Stimulated activated CD4-positive, alpha-beta T cell treated with anti-CD3 and anti-CD28 coated beads, Interleukin-4, amount 100 ng/mL, for 1 hour (primary cell): ENCODE data around the gene SNX21.
A peak's percentile ranks its signal among the peaks of the same experiment; 100 is the strongest.
"Not testable (repeated sequence)": the region's sequence is repeated elsewhere in the genome, so short reads cannot be mapped to it uniquely, and the experiment has no call there.

Source experiments
- DNase-seq: peaks from one replicate; pipeline ENCODE4 v3.0.0-alpha.2; 2020

The SNX21 gene

DNA sequence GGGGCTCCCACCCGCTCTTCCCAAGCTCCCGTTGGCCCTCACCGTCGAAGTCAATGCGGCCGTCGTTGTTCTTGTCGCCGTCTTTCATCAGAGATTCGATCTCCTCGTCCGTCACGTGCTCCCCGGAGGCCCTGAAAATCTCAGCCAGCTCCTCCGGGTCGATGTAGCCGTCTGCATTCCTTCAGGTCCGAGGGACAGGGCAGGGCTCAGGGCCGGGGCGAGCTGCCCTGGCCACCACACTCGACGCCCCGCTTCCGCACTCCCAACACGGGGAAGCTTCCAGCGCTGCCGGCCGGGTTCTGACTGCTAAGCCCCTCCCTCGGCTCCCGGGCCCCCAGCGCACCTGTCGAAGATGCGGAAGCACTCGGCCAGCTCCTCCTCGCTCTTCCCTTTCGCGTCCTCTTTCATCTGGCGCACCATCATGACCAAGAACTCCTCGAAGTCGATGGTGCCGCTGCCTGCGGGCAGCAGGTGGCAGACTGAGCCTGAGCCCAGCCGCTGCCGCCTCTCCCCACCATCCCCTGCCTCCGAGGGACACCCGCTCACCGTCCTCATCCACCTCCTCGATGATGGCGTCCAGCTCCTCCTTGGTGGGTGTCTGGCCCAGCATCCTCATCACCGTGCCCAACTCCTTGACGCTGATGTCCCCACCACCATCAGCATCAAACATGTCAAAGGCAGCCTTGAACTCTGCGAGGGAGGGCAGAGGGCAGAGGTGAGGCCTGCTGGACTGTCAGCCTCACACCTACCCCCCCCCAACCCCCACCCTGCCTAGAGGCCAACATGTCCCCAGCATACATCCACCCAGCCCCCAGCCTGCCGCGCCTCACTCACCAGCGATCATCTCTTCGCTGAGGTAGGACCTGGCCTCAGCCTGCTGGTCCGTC, 9.4 kb upstream of the SNX21 start:
- DNase-seq, result peak; percentile 55

DNA sequence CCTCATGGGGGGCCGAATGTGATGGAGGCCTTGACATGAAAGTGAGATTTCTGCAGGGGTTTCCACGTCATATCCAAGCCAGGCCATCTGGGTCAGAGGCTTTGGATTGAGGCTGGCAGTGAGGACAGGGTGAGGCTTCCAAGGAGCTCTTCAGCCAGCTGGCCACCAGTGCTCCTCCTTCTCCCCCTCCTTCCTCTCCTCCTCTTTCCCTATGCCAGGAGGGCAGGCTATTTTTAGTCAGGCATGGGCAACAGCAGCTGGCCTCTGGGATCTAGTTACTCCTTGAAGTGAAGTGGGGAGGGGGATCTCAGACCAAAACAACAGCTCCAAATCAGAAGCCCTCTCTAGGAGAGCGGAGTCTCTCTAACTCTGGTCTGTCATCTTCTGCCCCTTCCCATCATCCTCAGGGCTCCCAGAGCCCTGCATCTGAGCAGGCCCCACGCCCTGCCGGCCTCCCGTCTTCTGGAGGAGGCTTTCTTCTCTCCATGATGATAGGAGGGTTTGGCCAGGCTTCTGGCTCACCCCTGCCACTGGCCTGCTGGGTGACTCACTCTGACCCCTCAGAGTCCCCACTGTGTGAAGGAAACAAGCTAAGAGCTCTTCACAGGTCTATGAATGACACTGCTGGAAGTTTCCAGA, 7.1 kb upstream of the SNX21 start:
- DNase-seq, result no peak

DNA sequence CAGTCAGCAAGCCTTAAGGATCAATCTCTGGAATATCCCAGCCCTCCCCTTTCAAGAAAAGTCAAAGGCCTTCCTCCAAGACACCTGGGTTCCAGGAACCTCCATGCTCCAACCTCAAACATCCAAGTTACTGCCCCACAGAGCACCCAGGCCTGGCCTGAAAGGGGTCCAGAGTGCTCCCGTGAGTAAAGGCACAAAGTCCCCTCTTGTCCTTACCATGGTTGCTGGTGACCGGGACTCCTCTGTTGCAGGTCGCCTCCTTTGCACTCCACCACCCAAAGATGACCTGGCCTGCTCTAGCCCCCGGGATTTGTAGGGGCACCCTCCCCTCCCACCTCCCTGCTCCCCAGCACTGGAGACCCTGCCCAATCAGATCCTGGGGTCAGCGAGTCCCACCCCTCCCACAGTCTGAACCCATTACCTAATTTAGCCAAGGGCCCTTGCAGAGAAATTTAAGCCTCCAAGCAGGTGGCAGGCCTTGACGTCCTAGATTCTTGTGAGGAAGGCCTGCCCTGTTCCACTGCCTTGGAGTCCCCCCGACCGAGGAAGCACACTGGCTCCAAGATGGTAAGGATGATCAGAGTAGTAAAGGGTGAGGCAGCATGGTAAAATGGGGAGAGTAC, 6.5 kb upstream of the SNX21 start, which contains the start of gene TNNC2:
Gene TNNC2 (minus strand): TSS at position 283 of the 623 bp plus-strand sequence. CDS start 64 bp downstream, at position 219.
- DNase-seq, result no peak

DNA sequence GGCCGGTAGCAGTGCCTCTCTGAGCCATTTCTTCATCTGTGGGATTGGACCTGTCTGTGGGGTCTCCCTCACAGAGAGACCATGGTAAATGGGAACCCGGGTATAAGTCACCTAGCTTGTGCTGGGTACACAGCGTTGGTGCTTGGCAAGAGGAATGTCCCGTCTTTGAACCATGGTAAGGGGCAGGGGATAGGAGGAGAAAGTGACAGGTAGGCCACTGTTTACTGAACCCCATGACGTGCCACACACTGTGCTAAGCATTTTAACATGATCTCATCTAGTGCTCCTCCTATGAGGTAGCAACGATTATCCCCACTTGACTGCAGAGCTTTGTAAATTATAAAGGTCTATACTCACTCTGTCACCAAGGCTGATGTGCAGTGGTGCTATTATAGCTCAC, 5.9 kb upstream of the SNX21 start:
- no peak for DNase-seq

DNA sequence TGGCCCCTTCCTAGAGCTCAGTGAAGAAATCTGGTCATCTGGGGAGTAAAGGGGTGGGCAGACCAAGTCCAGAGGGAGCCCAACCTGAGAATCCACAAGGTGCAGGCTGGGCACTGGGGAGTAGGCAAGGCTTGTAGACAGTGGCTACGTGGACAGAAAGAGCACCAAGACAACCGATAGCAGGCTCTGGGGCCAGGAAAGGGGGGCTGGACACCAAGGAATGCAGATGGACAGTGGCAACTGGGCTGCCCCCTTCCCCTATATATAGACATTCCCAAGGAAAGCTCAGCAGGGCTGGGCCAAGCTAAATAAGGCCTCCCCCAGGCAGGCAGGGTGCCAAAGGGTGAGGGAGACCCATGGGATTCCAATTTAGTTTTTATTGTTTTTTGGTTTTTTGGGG, 5.0 kb upstream of the SNX21 start:
- DNase-seq, result no peak

DNA sequence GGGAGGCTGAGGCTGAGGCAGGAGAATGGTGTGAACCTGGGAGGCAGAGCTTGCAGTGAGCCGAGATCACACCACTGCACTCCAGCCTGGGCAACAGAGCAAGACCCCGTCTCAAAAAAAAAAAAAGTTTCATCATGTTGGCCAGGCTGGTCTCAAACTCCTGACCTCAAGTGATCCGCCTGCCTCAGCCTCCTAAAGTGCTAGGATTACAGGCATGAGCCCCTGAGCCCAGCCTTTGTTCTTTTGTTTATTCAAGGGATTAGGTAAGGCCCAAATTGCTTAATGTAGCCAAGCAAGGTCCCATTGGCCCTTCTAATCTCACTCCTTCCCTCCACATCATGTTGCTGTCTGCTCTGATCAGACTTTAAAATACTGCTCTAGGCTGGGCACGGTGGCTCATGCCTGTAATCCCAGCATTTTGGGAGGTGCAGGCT, 3.9 kb upstream of the SNX21 start:
- DNase-seq, result not testable (repeated sequence)

DNA sequence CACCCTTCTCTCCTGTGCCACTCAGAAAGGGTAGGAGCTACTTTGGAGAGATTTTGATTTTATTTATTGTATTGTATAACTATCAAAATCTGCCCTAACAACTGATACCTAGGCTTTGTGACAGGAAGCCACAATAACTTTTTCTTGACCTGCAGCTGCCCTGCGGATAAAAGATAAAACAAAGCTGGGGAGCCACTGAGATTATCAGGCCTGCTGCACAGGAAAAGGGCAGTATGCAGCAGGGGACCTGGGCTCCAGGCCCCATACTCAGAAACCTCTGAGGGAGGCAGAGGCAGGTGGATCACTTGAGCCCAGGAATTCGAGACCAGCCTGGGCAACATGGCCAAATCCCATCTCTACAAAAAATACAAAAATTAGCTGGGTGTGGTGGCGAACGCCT, 980 bp upstream of the SNX21 start:
- no peak for DNase-seq

DNA sequence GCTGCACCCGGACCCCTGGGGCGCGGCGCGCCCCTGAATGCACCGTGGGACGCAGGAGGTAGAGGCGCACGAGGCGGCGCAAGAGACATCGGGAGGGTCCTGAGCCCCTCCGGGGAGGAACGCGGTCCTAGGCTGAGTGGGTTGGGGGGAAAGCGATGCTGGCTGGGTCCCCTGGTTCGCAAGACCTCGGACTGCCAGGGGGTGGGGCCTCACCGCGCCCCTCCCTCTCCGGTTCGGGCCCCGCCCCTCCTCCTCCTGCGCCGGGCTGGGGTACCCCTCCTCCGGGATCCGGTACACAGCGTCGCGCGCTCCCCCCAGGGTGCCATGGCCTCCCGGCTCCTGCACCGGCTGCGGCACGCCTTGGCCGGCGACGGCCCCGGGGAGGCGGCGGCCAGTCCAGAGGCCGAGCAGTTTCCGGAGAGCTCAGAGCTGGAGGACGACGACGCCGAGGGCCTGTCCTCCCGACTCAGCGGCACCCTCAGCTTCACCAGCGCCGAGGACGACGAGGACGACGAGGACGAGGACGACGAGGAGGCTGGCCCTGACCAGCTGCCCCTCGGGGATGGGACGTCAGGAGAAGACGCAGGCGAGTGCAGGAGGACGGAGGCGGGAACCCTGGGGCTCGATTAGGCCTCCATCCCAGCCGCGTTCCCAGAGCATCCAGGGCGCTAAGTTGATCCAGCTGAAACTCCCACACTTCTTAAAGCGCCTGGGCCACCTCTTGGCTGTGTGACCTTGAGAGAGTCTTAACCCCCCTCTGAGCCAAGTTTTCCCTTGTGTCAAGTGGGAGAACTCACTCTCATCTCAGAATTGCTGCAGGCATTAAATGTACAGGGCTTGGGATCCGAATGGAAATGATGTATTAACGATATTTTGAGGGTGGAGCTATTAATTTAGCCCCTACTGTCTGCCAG, 541 bp downstream of the SNX21 start:
- peak; percentile 48 for DNase-seq

DNA sequence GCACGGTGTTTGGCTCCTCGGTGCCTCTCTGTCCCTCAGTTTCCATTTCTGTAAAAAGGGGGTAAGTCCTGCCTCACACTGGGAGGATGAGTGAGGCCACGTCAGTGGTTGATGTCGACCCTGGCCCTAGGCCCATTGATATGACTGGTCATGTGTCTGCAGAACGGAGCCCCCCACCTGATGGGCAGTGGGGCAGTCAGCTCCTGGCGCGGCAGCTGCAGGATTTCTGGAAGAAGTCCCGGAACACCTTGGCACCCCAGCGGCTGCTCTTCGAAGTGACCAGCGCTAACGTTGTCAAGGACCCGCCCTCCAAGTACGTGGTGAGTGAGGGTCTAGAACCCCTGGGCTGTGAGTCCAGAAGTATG, 1.2 kb downstream of the SNX21 start:
- no peak for DNase-seq

DNA sequence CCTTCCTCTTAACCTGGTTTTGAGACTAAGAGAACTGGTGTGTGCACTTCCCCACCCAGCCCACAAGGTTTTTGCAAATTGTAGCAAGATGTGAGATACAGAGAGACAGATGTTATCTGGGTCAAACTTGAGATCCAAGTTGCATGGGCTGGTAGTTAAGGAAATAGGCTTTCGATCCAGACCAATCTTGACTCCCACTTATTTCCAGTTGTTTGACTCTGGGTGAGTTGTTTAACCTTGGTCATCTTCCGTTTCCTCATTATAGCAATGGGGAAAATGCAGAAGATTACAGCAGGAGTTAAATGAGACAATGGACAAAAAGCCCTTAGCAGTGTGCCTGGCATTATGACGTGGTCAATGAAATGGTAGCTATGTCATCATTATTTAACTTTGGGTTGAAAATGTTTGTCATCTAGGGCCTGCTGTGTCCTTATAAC, 1.7 kb downstream of the SNX21 start:
- no peak for DNase-seq

DNA sequence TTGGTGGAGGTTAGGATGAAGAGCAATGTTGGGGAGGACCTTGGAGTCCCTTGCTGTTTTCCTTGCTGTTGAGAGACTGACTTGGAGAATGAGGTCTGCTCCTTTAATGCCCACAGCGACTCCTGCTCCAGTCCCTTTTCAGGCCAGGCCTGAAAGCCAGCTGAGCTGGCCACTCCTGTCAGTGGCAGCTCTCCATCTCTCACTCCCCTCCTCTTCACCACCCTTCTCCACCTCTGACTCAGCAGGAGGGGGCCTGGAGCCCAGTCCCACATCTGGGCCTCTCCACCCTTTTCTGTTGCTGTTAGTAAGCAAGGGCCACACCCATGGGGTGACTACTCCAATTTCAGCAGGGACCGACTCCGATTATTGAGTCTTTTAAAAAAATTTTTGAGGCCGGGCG, 2.2 kb downstream of the SNX21 start:
- DNase-seq, result no peak

DNA sequence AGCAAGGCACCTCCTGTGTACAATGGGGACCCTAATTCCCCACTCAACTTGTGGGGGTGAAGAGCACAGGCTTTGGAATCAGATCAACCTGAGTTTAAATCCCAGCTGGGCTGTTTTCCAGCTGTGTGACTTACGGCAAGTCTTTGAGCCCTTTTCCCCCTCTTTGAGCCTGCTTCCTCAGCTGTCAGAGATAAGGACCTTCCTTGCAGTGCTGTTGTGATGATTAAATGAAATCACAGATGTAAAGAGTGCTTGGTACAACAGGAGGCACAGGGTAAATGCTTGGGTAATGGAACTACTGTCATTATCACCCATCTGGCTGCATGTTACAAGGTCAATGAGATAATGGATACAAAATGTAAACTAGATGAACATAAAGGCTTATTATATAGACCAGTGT, 3.2 kb downstream of the SNX21 start:
- no peak for DNase-seq

DNA sequence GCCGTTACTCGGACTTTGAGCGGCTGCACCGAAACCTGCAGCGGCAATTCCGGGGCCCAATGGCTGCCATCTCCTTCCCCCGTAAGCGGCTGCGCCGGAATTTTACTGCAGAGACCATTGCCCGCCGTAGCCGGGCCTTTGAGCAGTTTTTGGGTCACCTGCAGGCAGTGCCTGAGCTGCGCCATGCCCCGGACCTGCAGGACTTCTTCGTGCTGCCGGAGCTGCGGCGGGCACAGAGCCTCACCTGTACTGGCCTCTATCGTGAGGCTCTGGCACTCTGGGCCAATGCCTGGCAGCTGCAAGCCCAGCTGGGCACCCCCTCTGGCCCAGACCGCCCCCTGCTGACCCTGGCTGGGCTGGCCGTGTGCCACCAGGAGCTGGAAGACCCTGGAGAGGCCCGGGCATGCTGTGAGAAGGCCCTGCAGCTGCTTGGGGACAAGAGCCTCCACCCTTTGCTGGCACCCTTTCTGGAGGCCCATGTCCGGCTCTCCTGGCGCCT, 7.2 kb downstream of the SNX21 start:
- DNase-seq, result no peak

DNA sequence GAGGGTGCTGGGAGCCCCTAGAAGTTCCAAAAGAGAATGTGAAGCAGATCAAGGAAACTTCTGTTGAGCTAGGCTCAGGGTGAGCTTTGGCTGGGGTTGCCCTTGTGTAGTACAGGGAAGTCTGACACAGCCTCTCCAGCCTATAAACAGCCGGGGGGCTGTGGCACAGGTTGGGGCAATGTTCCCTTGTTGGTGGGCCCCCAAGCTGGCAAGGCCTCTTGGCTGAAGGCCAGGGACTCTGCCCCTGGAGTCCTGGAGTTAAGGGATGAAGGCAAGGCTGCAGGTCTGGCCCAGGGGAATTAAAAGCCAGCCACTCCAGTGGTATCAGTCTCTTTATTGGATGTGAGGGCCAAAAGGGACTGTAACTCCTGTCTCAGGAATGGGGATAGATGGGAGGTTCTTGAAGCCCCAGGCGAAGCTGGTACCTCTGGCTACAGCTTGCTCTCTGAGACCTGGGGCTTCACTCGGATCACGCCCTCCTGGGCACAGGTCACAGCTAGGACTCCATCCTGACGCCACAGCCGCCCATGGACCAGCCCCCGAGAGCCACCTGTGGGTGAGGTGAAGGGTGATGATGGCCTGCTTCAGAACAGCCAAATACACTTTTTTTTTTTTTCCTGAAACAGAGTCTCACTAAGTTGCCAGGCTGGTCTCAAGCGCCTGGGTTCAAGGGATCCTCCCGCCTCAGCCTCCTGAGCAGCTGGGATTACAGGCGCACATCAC, 8.0 kb downstream of the SNX21 start:
- no peak for DNase-seq

DNA sequence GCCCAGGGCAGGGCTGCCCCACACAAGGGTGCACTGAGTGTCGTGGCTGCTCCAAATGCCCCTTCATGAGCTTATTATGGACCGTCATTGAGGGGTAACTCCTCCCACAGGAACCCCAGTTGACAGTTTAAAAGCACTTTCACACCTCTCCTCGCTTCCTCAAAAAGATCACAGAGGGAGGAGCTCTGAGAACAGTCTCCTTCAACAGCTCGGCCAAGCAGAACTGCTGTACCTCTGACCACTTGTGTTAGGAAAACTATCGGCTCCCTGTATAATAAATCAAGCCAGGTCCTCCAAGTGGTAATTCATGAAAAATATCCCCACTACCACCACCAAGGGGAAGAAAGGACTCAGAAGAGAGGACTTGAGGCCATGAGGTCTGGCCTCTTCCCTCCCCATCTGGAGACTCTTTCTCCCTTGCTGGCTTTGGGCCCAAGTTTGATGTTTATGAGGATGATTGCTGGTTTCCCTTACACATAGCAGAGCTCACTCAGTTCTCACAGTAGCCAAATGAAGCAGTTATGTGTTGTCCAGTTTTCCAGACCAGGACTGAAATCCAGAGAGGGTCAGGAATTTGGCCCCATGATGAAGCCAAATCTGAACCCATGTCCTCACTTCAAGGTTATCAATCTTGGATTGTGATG, 8.7 kb downstream of the SNX21 start:
- no peak for DNase-seq

DNA sequence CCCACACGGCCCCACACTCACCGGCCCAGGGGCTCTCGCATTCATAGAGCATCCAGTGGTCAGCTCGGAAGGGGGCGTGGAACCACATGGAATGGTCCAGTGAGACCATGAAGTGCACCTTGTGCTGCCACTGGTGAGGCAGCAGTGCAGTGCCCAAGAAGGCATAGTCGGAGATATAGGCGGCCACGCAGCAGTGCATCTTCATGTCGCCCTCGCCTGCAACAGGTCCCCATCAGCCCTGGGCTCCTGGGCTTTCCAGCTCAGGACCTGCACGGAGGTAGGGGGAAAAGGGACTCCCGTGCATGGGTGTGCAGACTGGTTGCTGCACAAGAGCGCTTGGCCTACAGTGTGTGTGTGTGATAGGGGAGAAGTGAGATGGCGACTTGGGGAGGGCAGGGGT, 9.9 kb downstream of the SNX21 start:
- no peak for DNase-seq

DNA sequence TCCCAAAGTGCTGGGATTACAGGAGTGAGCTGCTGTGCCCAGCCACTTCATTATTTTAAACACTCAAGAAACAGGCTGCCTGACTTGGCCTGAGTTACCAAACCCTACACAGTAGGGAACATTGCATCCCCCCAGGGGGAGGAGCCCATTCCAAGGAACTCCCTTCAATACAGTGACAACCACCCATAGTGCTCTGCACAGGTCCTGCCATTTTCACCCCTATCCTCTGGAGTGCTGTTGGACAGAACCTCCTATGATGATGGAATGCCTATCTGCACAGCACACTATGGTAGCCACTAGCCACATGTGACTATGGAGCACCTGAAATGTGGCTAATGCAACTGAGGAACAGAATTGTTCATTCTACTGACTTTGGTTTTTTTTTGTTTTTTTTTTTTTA, 11.9 kb downstream of the SNX21 start:
- DNase-seq, result no peak

DNA sequence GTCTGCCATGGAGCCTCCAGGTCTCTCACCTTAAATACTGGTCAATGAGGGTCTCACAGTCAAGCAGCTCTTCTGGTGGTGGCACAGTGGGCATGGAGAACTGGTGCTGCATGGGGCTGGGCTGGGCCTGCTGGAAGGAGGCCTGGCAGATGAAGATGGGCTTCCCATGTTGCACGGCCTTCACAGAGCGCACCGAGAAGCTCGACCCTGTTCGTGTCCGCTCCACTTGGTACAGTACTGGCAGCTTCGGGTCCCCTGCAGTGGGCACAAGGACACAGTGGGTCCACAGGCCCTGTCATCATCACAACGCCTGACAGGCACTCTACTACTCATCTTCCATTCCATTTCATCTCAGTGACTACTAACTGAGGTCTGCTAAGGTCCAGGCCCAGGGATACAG, 14.8 kb downstream of the SNX21 start:
- no peak for DNase-seq

DNA sequence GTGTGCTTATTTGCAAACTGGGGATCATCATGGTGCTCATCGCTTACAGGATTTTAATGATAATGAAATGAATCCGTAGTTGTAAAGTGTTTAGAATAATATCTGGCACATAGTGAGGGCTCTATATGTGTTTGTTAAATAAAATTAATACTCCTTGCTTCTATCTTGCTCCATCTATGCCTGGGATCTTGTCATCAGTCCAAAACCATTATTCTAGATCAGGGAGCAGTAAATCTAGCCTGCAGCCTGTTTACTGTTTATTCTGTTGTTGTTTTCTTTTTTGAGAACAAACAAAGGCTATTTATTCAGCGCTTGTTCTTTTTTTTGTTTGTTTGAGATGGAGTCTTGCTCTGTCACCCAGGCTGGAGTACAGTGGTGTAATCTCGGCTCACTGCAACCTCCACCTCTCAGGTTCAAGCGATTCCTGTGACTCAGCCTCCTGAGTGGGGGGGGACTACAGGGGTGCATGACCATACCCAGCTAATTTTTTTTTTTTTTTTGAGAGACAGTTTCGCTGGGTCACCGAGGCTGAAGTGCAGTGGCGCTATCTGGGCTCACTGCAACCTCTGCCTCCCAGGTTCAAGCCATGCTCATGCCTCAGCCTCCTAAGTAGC, 15.5 kb downstream of the SNX21 start:
- DNase-seq, result no peak

DNA sequence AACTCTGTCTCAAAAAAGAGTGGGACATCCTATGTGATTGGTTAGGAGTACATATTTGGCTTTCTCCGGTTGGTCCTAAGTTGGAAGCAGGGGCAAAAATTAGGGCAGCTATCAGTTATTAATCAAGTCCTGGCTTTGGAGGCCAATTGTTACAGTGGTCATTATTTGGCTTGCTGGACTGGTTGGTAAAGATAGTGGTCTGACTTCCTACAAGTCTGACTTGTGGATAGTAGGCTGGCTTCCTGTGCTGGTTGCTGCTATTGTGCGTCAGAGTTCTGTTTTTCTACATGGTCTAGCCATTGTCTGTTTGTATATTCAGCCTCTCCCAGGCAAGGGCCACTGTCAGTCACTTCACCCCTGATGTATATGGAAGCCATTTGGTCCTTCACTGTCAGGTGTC, 16.6 kb downstream of the SNX21 start:
- no peak for DNase-seq

DNA sequence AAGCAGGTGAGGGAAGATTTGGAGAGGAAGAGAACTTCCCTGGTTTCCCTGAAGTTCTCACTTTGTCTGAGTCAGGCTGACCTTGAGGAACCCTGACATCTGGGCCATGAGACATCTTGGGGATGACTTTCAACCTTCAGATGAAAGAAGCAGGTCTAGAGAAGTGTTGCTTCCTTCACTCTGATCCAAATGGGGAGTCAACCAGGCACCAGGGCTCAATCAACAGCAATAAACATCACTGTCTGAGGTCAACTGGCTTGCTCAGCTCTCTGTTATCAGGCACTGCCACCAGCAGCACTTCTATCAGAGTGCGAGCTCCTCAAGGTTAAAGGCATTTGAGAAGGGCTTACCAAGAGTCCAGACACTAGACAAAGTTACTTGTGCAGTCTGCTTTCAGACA, 17.3 kb downstream of the SNX21 start:
- no peak for DNase-seq
